Gastroesophageal sphincter (tissue), 4 donors: ENCODE results near the gene AFMID. TPM values are rescaled to one million over a fixed set of nuclear protein-coding genes. Genes with fewer than 3 reads are reported as not detected.

Experiments
- ATAC-seq: fragments of 150-250 bp; one replicate; pipeline ENCODE4 v1.9.1; 2016; ENCODE audit warnings: mild to moderate bottlenecking, moderate library complexity
- H3K27ac ChIP-seq, 4 donors: fragments of 200-600 bp; sonication (generic) in 3 of 4; 1 replicate in 3 of 4; 2 replicates in 1 of 4; pipeline ENCODE4 v1.5.1; 2016 to 2019
- H3K27me3 ChIP-seq: fragments of 200-600 bp; sonication (generic); one replicate; pipeline ENCODE4 v1.5.1; 2019
- H3K36me3 ChIP-seq, 2 donors: fragments of 200-600 bp; sonication (generic); one replicate each; pipeline ENCODE4 v1.5.1; 2019; ENCODE audit warnings: control low read depth in 1 of 2
- H3K4me1 ChIP-seq, 3 donors: fragments of 200-600 bp; sonication (generic); 1 replicate in 2 of 3; 2 replicates in 1 of 3; pipeline ENCODE4 v1.5.1; 2016 to 2019; ENCODE audit warnings: control low read depth in 2 of 3
- H3K4me3 ChIP-seq, 2 donors: fragments of 200-600 bp; sonication (generic); one replicate each; pipeline ENCODE4 v1.5.1; 2019; ENCODE audit warnings: mild to moderate bottlenecking in 1 of 2, moderate library complexity in 1 of 2
- H3K9me3 ChIP-seq, 3 donors: fragments of 200-600 bp; sonication (generic); one replicate each; pipeline ENCODE4 v1.5.1; 2017 to 2019; ENCODE audit warnings: control low read depth in 2 of 3
- CTCF ChIP-seq, 4 experiments: fragments of 200-600 bp in 2 of 4; fragments of 450-650 bp in 2 of 4; sonication (generic) in 1 of 4; IDR thresholded peaks; one replicate each; pipeline ENCODE4 v1.5.1; 2017 to 2019; ENCODE audit warnings: antibody characterized with exemption in 4 of 4, mild to moderate bottlenecking in 2 of 4, moderate library complexity in 2 of 4
- EP300 ChIP-seq: sonication (generic); formaldehyde crosslinking; IDR thresholded peaks from one replicate; pipeline ENCODE4 v1.6.1; 2017; ENCODE audit warnings: antibody characterized with exemption, mild to moderate bottlenecking
- POLR2A ChIP-seq, 2 donors: fragments of 450-650 bp; IDR thresholded peaks; one replicate each; pipeline ENCODE4 v1.6.1; 2017; ENCODE audit warnings: antibody characterized with exemption in 2 of 2, mild to moderate bottlenecking in 2 of 2, moderate library complexity in 1 of 2
- POLR2AphosphoS5 ChIP-seq: sonication (generic); formaldehyde crosslinking; IDR thresholded peaks from one replicate; pipeline ENCODE4 v1.6.1; 2017; ENCODE audit warnings: antibody characterized with exemption
- WGBS, 2 donors: methylation state at CpG; one replicate each; pipeline ENCODE4 v1.1.5; 2018; ENCODE audit warnings: low coverage in 1 of 2; 5-methylcytosine and 5-hydroxymethylcytosine counted together
- total RNA-seq, 4 donors: library from RNA; depleted of rRNA; stranded (reverse); fragments of >200 nt; gene quantifications; one replicate each; pipeline ENCODE4 v1.1.0, GENCODE V29; 2016

The AFMID gene
- total RNA-seq, 4 donors from 2014 or later: 14.9 to 43.9 (median 31.6) TPM

DNA sequence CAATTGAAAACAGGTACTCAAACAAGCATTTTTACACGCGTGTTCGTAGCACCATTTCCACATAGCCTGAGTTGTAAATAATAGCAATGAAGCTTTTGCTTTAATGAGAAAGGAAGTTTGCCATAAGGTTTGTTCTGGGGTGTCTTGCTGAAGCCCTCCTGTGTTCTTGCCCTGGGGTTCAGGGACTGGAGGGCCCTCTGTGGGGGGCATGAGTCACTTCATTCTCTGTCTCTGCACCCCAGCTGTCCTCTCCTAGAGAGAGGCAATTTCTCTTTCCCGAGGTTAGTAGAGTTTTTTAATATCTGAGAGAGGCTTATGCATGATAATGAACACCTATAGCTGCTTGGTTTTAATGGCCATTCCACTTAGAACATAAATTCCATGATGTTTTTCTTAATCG lies 9.6 kb downstream of the AFMID start:
- no peak overlapping the region for H3K4me3 ChIP-seq
- TF ChIP-seq EP300: no peak
- no peak for TF ChIP-seq POLR2A (IDR thresholded peaks at IDR 0.05)
- no peak for TF ChIP-seq POLR2AphosphoS5
- TF ChIP-seq CTCF (IDR thresholded peaks at IDR 0.05): no peak
- no peak overlapping the region for H3K27ac ChIP-seq
- no peaks in the 10 kb centered on the region for H3K27me3 ChIP-seq
- H3K9me3 ChIP-seq: no peaks in the 10 kb centered on the region
- H3K4me1 ChIP-seq: no peaks in the 10 kb centered on the region
- H3K36me3 ChIP-seq: peaks cover 0 to 94% of the 10 kb centered on the region in 2 donors
- 84 to 93% methylated on average over 5 of the region's 5 CpGs for WGBS, 2 donors
- no peak for ATAC-seq

DNA sequence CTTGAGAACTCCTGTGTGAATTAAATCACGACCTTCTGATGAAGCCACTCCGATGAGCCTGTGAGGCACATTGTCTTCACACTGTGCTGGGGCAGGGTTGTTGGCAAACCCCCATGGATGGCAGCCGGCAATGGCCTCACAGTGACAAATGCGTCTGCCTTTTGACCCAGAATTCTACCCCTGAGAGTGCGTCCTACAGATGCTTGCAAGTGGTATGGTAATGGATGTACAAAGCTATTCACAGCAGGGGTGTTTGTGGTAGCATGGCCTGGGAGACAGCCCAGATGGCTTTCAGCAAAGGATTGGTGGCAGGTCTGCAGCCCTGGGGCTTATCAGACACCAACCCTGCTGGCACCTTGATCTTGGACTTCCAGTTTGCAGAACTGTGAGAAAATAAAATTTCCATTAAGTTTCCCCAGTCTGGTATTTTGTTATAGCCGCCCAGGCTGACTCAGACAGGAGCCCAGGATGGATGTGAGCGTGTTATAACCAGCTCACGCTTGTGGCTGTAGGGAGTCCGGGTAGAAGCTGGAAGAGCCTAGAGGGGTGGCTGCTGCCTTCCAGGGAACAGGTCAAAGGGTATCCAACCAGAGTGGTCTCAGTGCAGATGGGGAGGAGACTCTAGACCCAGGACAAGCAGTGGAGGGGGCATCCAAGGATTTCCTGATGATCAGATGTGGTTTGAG lies 10.1 kb downstream of the AFMID start:
- TF ChIP-seq CTCF (IDR thresholded peaks at IDR 0.05) (no peak), POLR2AphosphoS5 (no peak), EP300 (no peak), POLR2A (IDR thresholded peaks at IDR 0.05) (no peak)
- H3K36me3 ChIP-seq: peaks cover 0 to 92% of the 10 kb centered on the region in 2 donors
- H3K4me3 ChIP-seq: no peak overlapping the region
- 25 to 58% methylated on average over 1 to 4 of the region's 9 CpGs for WGBS, 2 donors
- H3K27me3 ChIP-seq: no peaks in the 10 kb centered on the region
- no peaks in the 10 kb centered on the region for H3K9me3 ChIP-seq
- H3K27ac ChIP-seq: no peak overlapping the region
- no peaks in the 10 kb centered on the region for H3K4me1 ChIP-seq
- no peak for ATAC-seq

DNA sequence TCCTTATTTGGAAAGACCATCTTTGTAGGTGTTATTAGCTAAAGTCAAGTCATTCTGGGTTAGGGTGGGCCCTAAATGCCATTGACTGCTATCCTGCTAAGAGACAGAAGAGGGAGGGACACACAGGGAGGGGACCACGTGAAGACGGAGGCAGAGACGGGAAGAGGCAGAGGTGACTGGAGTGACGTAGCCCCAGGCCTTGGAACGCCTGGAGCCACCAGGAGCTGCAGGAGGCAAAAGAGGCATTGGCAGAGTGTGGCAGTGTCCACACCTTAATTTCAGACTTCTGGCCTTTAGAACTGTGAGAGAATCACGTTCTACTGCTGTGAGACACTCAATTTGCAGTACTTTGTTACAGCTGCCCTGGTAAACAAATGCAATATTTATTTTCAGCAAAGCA lies 13.3 kb downstream of the AFMID start:
- no peak for ATAC-seq
- Histone ChIP-seq H3K4me1 (no peaks in the 10 kb centered on the region), H3K27ac (no peak overlapping the region), H3K9me3 (no peaks in the 10 kb centered on the region), H3K4me3 (no peak overlapping the region), H3K27me3 (no peaks in the 10 kb centered on the region), H3K36me3 (peaks cover 0 to 91% of the 10 kb centered on the region in 2 donors)
- TF ChIP-seq POLR2AphosphoS5 (no peak), CTCF (IDR thresholded peaks at IDR 0.05) (no peak), POLR2A (IDR thresholded peaks at IDR 0.05) (no peak), EP300 (no peak)
- WGBS, 2 donors: 91 to 97% methylated on average over 6 of the region's 6 CpGs

DNA sequence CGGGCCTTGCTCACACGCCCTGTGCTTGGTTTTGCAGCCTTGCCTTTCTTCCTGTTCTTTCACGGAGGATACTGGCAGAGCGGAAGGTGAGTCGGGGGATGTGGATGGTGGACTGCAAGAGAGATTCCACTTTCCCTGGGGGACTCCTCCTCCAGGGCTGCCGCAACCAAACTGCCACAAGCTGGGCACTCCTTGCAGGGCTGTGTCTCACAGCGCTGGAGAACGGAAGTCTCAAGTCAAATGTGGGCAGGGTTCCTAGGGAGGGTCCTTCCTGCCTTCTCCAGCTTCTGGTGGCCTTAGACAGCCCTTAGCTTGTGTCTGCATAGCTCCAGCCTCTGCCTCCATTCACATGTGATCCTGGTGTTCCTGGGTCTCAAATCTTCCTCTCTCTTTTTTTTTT lies 15.5 kb downstream of the AFMID start:
- no peak overlapping the region for H3K4me3 ChIP-seq
- no peak overlapping the region for H3K27ac ChIP-seq
- ATAC-seq: no peak
- no peaks in the 10 kb centered on the region for H3K4me1 ChIP-seq
- TF ChIP-seq EP300 (no peak), POLR2A (IDR thresholded peaks at IDR 0.05) (no peak), POLR2AphosphoS5 (no peak), CTCF (IDR thresholded peaks at IDR 0.05) (no peak)
- H3K27me3 ChIP-seq: no peaks in the 10 kb centered on the region
- peaks cover 0 to 86% of the 10 kb centered on the region in 2 donors for H3K36me3 ChIP-seq
- WGBS, 2 donors: 93% methylated on average over 3 of the region's 8 CpGs; no CpG with 5 or more reads in 1 of the 2 donors
- no peaks in the 10 kb centered on the region for H3K9me3 ChIP-seq
